ENCODE data around the gene NOS1AP.
"Not testable (repeated sequence)": the region's sequence is repeated elsewhere in the genome, so short reads cannot be mapped to it uniquely, and the experiment has no call there.

Gene NOS1AP

DNA sequence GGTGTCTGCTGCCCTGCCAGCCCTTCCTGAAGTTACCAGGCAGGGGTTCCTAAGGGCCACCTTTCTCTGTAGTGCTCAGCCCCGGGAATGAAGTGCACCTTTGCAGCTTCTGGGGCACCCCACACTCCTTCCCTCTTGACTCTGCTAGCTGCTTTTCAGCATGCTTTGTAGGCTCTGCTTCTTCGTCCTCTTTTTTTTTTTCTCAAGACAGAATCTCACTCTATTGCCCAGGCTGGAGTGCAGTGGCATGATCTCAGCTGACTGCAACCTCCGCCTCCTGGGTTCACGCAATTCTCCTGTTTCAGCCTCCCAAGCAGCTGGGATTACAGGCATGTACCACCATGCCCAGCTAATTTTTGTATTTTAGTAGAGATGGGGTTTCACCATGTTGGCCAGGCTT lies 282.4 kb downstream of the NOS1AP start:
- not testable (repeated sequence) for DNase-seq

DNA sequence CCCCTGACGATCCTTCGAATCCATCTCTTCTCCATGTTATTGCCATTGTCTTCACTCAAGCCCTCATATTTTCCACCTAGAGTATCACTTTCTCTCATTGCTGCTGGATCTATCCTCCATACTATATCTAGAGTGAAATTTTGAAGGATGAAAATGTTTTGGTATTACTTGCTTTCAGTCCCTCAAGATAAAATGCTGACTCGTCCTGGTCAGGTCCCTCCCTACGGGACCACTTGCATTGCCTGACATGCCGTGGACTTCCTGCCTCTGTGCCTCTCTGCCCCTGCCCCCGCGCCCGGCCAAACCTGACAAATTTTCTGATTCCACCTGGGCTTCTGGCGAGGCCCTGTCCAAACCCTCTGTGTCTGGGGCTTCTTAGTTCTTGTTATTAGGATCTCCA lies 283.6 kb downstream of the NOS1AP start:
- DNase-seq, result no peak

DNA sequence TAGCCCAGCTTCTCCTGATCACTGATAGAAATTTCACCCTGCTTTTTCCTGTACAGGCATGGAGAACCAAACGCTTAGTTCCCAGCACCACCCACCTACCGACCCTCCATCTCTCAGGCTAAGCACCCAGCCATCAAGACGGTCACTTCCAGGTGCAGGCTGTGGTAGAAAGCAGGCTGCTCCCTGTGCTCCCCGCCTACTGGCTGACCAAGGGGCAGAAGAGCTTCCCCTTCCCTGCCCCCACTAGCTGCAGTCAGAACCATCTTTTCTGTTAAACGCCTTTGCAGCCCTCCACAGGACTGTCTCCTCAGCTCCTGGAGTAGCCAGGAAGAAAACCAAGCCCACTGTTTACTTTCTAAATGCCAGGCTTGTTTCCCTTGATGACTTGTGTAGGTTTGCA lies 284.2 kb downstream of the NOS1AP start:
- DNase-seq, result no peak

DNA sequence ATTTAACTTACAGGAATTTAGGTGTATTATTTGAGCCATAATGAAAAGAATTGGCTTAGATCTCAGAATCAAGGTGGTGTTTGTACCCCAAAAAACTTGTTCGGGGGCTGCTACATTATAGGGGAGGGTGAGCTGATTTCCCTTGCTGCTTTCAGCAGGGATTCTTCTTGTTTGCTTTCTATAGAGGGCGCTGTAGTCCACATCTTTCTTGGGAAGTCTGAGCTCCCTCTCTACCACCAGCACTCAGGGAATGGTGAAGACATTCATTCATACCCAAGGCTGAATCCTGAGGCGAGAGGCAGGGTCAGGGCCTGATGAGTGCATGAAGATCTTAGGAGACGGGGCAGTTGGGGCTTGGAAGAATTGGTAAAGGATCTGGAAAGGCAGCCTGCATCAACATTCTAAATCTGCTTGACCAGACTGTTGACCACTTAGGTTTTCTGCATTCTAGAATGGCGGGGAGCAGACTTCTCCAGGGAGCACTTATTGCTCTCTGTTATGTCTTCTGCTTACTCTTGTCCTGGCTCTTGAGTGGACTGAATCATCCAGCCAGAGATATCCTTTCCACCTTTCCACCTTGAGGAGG lies 288.3 kb downstream of the NOS1AP start:
- DNase-seq, result peak; percentile 28

DNA sequence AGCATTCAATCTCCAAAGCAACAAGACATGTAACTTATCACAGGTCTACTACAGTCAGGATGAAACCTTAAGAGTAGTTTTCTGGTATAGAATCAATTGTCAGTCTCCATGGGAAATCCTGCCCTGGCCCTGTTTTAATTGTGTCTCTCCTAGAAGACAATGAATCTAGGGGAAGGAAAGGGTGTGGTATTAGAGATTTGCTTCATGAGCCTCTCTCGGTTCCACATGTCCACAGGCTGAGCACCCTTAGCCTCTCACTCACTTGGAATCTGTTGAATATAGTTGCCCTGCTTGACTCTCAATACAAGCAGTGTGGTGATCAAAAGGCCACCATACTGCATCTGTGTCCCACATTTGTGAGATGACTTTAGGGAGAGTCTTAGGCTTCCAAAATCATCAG lies 289.4 kb downstream of the NOS1AP start:
- DNase-seq, result no peak

DNA sequence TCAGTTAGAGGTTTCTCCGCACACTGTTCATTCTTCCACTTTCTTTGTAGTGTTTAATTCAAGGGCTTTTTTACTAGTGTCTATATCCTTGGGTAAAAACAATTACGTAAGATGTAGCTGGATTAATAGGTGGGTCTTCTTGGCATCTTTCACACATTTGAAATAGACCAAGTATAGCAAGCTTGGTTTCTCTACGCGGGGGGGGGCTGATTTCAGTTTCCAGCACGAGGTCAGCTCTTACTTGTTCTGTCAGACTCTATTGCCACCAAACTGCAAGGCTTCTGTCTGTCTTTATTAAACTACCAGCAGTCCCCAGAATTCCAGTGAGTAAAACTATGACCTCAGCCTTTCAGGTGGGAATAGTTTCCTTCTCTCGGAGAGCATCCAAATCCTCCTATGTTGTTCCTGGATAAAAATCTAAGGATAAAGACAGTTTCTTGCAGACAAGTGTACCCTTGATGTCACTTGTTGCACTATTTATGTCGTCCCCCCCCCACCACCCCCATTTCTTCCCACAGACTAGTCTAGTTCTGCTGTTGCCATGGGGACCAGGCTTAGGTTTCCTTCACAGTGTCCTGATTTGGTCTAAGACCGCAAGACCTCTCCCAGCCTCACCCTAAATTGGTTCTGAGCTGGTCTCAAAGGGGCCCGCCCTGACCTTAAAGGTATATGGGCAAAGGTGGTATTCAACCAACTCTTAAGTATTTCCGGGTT lies 290.2 kb downstream of the NOS1AP start:
- DNase-seq, result no peak

DNA sequence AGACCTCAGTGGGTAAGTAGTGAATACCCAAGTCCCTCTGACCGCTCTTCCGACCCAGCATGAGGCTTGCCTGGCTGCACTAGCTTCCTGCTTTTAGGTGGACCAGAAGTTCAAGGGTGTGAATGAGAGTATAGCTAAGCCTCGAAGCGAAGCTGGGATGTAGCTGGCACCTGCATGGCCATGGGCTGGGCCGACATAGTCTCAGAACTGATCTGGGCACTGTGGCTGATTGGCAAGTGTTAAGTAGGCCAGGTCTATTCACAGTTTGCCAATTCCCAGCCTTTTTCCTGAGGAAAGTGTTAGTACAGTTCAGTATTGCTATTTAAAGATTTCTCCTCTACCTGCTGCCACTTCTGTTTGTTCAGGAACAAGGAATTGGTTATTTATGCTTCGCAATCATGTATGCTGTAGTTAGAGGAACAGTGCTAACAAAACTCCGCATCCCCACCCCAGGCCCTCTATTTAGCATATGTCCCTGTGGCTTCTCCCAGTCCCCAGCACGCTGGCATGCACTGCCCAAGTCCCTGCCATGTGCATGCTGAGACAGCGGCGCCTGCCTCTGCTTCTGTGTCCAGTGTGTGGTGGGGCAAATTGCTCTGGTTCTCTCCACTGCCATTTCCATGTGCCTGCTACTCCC lies 290.9 kb downstream of the NOS1AP start:
- DNase-seq, result no peak

DNA sequence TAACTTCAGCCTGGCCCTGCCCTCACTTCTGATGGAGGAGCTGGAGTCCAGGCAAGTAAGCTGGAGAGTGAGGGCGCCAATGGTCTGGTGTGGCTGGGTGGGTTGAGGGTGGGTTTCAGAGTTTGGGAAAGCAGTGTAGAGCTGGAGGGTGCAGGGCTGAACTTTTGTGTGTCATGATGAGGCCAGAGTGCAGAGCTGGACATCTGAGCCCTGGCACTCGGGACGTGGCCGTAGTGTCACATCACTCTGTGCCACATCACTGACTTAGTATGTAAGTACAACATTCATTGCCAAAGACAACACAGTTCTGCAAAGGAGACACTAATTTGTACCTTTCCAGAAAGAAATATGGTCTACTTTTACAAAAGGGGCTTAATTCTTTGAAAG lies 291.4 kb downstream of the NOS1AP start:
- no peak for DNase-seq

DNA sequence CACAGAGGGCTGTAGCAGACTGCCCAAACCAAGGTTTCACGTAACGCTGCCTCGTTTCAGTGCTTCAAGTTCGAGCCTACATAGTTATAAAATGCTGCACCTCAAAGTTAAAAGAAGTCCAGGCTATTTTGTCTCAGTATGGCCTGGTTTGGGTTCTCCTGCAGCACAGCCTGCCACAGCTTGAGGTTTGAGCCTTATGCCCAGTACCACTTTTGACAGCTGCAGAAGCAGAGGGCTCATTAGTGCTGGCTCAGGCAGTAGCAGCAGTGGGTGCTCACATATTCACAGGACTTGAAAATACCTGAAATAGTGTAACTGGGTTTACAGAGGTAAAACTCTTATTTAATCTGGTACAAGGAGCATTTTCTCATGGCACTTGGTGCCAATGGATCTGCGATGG lies 291.9 kb downstream of the NOS1AP start:
- DNase-seq, result no peak

DNA sequence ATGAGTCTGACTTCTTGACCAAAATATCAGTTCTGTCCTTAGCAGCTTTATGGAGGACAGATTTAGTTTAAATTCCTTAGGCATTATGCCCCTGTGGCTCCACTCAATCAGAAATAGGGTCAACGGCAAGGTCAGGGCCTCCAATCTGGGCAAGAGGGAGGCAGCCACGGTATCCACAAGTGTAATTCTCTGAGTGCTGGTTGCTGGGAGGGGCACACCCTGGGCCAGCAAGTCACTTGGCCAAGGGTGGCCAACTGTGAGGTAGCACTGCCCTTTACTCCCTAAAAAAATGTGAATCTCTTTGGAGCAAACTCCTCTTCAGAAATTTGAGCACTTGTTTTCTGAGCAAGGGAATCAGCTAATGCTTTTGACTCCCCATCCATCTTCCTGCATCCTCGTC lies 294.3 kb downstream of the NOS1AP start:
- no peak for DNase-seq

DNA sequence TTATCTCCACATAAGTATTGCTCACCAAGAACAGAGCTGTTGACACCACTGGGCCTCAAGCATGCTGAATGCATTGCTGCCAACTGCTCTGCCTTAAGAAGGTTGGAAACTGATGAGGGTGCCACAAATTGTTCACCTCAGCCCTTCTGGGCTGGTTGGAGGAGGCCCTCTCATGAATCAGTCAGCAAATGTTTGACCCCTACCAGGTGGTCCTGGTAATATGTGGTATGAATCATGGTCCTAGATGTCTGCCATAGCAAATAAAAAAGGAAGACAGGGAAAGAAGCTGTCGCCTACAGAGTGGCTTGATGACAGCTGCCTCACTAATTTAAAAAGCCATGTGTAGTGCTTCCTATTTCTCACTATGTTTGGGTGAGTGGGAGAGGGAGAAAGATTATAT lies 295.0 kb downstream of the NOS1AP start:
- no peak for DNase-seq

DNA sequence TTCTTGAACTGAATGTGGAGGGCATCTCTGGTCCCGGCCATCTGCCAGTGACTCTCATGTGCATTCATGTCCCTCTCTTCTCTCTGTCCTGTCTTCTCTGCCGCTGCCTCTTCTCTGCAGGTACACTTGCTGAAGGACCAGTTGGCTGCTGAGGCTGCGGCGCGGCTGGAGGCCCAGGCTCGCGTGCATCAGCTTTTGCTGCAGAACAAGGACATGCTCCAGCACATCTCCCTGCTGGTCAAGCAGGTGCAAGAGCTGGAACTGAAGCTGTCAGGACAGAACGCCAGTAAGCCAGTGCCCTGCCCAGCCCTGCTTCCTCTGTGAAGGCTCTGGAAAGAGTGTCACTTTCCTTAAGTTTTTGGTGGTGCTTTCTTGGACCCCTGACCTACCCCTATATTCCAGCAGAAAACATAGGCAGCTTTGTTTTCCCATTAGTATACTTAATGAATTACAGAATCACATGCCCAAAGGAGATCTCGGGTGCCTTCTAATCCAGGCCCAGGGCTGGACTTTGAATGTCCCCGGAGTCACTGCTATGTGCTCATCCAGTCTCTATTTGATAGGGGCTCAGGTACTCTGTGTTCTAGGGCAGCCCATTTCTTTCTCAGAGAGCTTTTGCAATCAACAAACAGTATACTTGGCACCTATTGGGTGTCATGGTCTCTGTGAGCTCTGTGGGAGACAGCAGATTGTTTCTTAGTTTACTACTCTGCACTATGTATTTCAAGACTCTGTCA lies 296.0 kb downstream of the NOS1AP start:
- DNase-seq, result no peak

DNA sequence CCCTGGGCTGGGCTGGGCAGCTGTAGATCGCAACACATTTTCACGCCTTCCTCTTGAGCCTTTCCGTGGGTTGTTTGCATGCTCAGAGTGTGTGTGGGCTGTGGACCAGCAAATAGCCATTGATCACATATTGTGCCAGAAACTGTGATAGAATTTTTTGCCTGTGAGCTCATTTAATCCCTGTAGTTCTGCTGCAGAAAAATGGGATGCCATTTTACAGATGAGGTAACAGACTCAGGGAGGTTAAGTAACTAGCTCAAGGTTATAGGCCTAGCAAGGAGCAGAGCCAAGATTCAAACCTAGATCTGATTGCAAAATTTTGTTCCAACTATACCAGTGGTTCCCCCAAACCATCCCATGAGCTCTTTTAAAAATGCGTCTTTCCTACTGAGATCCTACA lies 296.7 kb downstream of the NOS1AP start:
- DNase-seq, result no peak

DNA sequence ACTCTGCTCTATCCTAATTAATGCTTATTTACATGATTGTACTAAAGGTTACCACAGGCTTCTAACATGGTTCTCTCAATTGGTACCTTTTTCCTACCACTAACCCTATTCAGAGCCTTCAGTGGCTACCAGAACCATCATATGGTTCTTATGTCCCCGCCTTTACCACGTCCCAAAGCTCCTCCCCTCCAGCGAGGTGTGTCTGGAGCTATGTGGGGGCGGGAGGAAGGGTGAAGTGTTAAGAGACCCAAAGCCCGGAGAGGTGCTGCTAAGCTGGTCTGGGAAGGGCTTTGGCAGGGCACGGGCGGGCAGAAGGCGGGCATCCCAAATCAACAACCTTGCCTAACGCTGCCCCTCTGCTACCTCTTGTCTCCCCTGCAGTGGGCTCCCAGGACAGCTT lies 297.2 kb downstream of the NOS1AP start:
- no peak for DNase-seq

DNA sequence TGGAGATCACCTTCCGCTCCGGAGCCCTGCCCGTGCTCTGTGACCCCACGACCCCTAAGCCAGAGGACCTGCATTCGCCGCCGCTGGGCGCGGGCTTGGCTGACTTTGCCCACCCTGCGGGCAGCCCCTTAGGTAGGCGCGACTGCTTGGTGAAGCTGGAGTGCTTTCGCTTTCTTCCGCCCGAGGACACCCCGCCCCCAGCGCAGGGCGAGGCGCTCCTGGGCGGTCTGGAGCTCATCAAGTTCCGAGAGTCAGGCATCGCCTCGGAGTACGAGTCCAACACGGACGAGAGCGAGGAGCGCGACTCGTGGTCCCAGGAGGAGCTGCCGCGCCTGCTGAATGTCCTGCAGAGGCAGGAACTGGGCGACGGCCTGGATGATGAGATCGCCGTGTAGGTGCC lies 297.6 kb downstream of the NOS1AP start:
- DNase-seq, result no peak

DNA sequence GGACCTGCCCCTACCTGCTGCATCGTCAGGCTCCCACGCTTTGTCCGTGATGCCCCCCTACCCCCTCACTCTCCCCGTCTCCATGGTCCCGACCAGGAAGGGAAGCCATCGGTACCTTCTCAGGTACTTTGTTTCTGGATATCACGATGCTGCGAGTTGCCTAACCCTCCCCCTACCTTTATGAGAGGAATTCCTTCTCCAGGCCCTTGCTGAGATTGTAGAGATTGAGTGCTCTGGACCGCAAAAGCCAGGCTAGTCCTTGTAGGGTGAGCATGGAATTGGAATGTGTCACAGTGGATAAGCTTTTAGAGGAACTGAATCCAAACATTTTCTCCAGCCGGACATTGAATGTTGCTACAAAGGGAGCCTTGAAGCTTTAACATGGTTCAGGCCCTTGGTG lies 298.3 kb downstream of the NOS1AP start:
- DNase-seq, result no peak

DNA sequence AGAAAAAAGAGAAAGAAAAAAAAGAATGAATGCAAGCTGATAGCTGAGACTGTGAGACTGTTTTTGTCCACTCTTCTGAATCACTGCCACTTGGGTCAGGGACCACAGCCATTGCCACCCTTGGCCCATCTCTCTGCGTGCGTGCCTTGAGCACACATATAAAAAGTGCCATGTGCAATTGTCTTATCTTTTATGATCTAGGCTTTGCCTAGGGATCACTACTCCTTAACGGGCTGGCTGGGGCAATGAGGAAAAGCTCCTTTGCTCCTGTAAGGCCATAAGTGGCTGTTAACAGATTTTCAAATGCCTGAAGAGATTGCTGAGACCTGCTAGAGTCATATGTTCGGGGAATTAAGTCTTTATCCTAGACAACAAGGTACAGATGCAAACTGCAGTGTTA lies 299.0 kb downstream of the NOS1AP start:
- DNase-seq, result no peak

DNA sequence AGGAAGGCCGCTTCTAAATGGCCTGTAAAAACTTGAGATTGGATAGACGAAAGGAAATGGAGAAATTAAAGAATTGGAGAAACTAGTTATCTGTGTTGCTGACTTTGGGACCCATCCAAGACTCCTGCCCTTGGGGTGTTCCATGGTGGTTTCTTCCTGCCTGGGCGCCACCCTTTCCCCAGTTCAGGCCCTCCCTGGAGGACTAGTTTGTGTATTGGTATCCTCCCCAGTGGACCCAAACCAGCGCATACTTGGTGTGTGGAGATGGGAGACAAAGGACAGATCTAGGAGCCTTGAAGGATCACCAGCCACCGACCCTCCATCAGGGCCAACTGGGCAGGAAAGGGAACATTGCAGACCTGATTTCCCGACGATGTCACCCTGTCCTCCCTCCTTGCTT lies 300.1 kb downstream of the NOS1AP start:
- DNase-seq, result no peak

DNA sequence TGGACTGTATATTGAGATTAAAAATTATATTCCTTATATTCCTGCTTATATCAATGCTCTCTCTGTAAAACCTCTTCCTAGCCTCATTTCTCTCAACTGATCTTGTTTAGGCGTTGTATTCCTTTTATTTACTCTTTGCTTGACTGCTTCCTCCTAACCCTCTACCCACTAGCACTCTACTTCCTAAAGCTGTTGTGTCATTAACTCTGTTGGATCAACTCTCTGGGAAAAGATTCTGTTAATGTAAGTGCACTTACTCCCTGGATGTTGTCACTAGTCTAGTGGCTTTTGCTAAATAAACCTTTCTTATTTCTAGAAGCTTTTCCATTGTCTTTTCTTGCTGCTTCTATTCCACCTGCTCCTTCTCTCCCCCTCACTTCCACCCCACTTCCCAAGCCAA lies 300.7 kb downstream of the NOS1AP start:
- no peak for DNase-seq

DNA sequence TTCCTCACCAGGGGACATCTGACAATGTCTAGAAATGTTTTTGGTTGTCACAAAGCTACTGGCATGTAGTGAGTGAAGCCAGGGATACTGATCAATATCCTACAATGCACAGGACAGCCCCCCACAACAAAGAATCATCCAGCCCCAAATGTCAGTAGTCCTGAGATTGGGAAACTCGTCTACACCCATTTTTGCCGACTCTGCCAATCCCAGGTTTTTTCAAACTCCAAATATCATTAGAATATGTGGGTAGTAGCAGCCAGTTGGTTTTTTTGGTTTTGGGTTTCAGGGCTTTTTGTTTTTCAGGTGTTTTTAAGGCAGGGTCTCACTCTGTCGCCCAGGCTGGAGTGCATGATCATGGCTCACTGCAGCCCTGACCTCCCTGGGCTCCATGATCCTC lies 301.2 kb downstream of the NOS1AP start:
- DNase-seq, result no peak

DNA sequence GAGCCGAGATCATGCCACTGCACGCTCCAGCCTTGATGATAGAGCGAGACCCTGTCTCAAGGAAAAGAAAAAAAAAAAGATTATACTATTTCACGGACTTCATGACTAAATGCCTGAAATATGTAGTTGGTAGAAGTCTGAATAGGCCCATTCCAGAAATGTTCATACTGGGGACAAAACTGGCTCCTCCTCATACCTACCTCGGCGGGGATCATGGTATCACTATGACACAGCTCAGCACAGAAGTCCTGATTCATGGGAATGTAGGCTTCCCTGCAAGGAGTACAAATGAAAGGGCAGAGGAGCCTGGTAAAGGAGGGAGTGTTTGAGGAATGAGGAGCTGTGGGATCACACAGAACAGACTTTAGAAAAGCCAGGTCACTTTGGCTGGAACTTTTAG lies 302.1 kb downstream of the NOS1AP start:
- no peak for DNase-seq

DNA sequence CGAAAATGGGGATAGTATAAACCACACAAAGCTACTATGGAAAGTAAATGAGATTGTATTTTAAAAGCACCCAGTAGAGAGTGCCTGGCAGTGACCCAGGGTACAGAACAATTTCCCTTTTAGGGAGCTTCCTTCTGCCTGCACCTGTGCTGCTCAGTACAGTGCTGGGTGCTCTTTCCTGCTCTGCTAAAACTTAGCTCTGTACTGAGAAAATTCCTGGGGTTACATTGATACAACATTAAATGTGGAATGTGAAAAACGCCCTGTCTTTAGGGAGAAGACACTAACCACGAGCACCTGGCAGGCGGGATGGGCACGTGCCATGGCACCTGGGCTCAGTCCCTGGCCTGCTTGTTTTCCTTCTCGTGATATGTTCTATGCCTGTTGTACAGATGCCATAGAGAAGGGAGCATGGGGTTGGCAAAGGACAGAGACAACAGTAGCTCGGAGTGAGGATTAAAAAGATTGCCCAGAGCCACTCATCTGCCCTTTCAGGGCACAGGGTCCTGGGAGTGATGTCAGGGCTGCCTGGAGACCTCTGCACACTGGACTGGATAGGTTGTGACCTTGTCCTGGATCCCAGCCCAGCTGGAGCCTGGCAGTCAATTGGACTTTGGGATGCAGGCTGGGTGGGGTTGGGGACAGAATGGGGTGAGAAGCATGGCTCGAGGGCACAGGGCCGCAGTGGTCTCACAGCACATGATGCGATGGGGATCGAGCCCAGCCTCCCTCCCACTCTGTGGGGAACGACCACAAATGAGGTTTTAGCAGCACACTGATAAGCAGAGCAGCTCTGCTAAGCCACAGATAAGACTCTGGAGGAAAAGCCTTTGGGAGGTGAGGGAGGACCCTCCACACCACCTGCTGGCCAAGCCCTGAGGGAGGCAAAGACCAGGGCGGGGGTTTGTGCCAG lies 302.9 kb downstream of the NOS1AP start:
- no peak for DNase-seq

DNA sequence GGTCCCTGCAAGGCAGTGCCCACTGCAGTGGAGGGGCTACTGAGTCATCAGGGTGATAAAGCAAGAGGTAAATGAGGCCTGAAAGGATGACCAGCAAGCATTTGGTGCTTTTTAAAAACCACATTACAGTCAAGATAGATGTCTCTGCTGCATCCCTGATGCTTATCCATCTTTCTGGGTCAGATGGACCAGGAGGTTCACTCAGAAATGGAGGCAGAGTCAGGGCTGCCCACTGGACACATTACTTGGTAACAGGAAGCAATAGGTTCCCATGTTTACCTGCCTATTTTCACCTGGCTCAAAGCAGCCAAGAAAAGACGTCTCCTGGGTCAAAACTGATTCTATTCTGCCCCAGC lies 303.6 kb downstream of the NOS1AP start:
- DNase-seq, result no peak
